ENCODE results near the gene VEPH1. TPM values are rescaled to one million over a fixed set of nuclear protein-coding genes. Genes with fewer than 3 reads are reported as not detected.

The VEPH1 gene
- total RNA-seq, 2 donors from 2014 or later: 11.8 to 17.1 TPM

DNA sequence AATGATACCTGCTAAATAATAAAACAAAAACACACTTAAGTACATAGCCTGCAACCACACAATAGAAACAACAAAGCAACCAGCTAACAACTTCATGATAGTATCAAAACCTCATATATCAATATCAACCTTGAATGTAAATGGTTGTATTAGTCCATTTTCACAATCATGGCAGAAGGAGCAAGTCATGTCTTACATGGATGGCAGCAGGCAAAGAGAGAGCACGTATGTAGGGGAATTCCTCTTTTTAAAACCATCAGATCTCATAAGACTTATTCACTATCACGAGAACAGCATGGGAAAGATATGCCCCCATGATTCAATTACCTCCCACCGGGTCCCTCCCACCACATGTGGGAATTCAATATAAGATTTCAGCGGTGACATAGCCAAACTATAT lies 111.1 kb downstream of the VEPH1 start:
- Histone ChIP-seq H3K4me3 (ENCODE audit: low read length) (no peak overlapping the region), H3K27me3 (ENCODE audit: control insufficient read depth, insufficient read depth, low read length, poor library complexity, severe bottlenecking) (no peaks in the 10 kb centered on the region), H3K36me3 (ENCODE audit: control insufficient read depth, insufficient read depth, low read length) (no peaks in the 10 kb centered on the region), H3K4me1 (ENCODE audit: control insufficient read depth, insufficient read depth, low read length) (no peaks in the 10 kb centered on the region), H3K9ac (ENCODE audit: extremely low read depth, low read length, poor library complexity, severe bottlenecking) (no peak overlapping the region), H3K27ac (ENCODE audit: low read depth, low read length) (no peak overlapping the region), H3K9me3 (ENCODE audit: control insufficient read depth, low read length) (no peaks in the 10 kb centered on the region)
- no peak overlapping the region for H3K4me3 Mint-ChIP-seq
- DNase-seq: no peak
- H3K36me3 Mint-ChIP-seq (ENCODE audit: low read depth): no peaks in the 10 kb centered on the region
- no peaks in the 10 kb centered on the region for H3K27me3 Mint-ChIP-seq (ENCODE audit: insufficient read depth)
- TF ChIP-seq, protein P1, sequence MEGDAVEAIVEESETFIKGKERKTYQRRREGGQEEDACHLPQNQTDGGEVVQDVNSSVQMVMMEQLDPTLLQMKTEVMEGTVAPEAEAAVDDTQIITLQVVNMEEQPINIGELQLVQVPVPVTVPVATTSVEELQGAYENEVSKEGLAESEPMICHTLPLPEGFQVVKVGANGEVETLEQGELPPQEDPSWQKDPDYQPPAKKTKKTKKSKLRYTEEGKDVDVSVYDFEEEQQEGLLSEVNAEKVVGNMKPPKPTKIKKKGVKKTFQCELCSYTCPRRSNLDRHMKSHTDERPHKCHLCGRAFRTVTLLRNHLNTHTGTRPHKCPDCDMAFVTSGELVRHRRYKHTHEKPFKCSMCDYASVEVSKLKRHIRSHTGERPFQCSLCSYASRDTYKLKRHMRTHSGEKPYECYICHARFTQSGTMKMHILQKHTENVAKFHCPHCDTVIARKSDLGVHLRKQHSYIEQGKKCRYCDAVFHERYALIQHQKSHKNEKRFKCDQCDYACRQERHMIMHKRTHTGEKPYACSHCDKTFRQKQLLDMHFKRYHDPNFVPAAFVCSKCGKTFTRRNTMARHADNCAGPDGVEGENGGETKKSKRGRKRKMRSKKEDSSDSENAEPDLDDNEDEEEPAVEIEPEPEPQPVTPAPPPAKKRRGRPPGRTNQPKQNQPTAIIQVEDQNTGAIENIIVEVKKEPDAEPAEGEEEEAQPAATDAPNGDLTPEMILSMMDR (conservative IDR thresholded peaks at IDR 0.05): no peak
- no peak overlapping the region for H3K27ac Mint-ChIP-seq
- no peaks in the 10 kb centered on the region for H3K9me3 Mint-ChIP-seq
- no peaks in the 10 kb centered on the region for H3K4me1 Mint-ChIP-seq
- whole genome bisulfite sequencing, 2 experiments (ENCODE audit: insufficient coverage in 1 of 2, insufficient read length in 1 of 2): 92 to 96% methylated on average over 3 to 4 of the region's 4 CpGs

DNA sequence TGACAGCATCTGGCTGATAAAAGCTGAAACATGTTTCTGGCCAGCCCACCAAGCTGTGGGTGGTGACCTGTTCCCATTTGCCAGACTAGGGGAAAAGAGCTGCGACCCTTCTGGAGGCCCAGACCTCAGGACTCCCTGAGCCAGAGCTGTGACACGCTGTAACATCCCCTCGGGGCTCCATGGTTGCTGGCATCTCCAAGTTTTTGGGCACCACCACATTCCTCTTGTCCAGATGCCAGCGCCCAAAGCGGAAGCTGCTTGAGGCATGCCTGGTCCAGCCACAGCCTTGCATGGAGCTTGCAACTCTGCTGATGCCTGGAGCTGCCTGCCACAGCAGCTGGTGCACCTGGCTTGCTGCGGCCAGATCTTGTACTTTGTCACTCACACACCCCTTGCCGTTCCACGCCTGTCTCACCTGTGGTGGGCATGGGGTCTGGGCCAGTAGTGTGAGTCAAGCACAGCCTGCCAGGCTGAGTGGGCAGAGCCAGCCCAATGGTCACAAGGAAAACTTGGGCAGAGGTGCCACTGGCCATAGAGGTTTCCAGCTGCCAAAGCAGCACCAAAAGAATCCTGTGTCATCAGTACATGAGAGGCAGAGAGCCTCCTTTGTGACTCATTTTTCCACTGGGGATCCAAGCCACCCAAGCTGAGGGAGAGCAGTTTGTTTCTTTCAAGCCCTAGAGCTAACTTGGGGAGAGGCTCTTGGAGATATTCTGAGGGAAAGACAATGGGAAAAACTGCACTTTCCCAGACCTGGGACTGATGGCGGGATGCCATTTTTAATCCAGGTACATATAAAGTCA lies 112.3 kb downstream of the VEPH1 start:
- H3K9ac ChIP-seq (ENCODE audit: extremely low read depth, low read length, poor library complexity, severe bottlenecking): no peak overlapping the region
- H3K9me3 ChIP-seq (ENCODE audit: control insufficient read depth, low read length): no peaks in the 10 kb centered on the region
- H3K4me3 ChIP-seq (ENCODE audit: low read length): no peak overlapping the region
- Mint-ChIP-seq H3K36me3 (ENCODE audit: low read depth) (no peaks in the 10 kb centered on the region), H3K4me1 (no peaks in the 10 kb centered on the region), H3K9me3 (no peaks in the 10 kb centered on the region), H3K27me3 (ENCODE audit: insufficient read depth) (no peaks in the 10 kb centered on the region), H3K4me3 (no peak overlapping the region), H3K27ac (no peak overlapping the region)
- H3K27me3 ChIP-seq (ENCODE audit: control insufficient read depth, insufficient read depth, low read length, poor library complexity, severe bottlenecking): no peaks in the 10 kb centered on the region
- TF ChIP-seq, protein P1 (conservative IDR thresholded peaks at IDR 0.05): no peak
- no peak overlapping the region for H3K27ac ChIP-seq (ENCODE audit: low read depth, low read length)
- no peaks in the 10 kb centered on the region for H3K4me1 ChIP-seq (ENCODE audit: control insufficient read depth, insufficient read depth, low read length)
- DNase-seq: no peak
- H3K36me3 ChIP-seq (ENCODE audit: control insufficient read depth, insufficient read depth, low read length): no peaks in the 10 kb centered on the region
- WGBS, 2 experiments (ENCODE audit: insufficient coverage in 1 of 2, insufficient read length in 1 of 2): 88 to 93% methylated on average over 3 to 9 of the region's 9 CpGs

DNA sequence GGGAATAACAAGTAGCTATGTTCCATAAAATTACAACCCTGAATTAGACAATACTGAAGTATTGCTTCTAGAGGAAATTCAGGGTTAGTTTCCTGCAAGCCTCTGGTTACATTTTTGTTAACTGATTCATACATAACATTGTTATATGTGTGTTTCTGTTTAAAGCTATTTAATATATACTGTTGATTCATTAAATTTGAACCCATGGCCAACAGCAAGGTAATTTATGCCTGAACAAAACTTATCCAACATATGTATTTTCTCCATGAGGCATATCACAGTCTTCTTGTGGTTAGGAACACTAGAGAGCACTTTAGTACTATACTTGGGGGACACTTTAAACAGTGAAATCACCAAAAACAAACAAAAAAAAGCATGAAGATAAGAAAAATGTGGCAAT lies 114.2 kb downstream of the VEPH1 start:
- no peaks in the 10 kb centered on the region for H3K4me1 Mint-ChIP-seq
- no peak overlapping the region for H3K4me3 Mint-ChIP-seq
- H3K27me3 Mint-ChIP-seq (ENCODE audit: insufficient read depth): no peaks in the 10 kb centered on the region
- no peak overlapping the region for H3K9ac ChIP-seq (ENCODE audit: extremely low read depth, low read length, poor library complexity, severe bottlenecking)
- no peak overlapping the region for H3K27ac ChIP-seq (ENCODE audit: low read depth, low read length)
- no peaks in the 10 kb centered on the region for H3K4me1 ChIP-seq (ENCODE audit: control insufficient read depth, insufficient read depth, low read length)
- no peaks in the 10 kb centered on the region for H3K9me3 ChIP-seq (ENCODE audit: control insufficient read depth, low read length)
- DNase-seq: no peak
- TF ChIP-seq, protein P1 (conservative IDR thresholded peaks at IDR 0.05): no peak
- no peaks in the 10 kb centered on the region for H3K36me3 Mint-ChIP-seq (ENCODE audit: low read depth)
- no peak overlapping the region for H3K27ac Mint-ChIP-seq
- no peaks in the 10 kb centered on the region for H3K9me3 Mint-ChIP-seq
- H3K27me3 ChIP-seq (ENCODE audit: control insufficient read depth, insufficient read depth, low read length, poor library complexity, severe bottlenecking): no peaks in the 10 kb centered on the region
- H3K4me3 ChIP-seq (ENCODE audit: low read length): no peak overlapping the region
- H3K36me3 ChIP-seq (ENCODE audit: control insufficient read depth, insufficient read depth, low read length): no peaks in the 10 kb centered on the region
